ENCODE results near the gene SORCS1.

Gene SORCS1

GRCh38 chr10:106900016-106900652 is 264.4 kb downstream of the SORCS1 start:
- Histone ChIP-seq H3K9me3 (ENCODE audit: control insufficient read depth, insufficient read depth, low read depth, low read length) (no peaks in the 10 kb centered on the region), H3K4me3 (ENCODE audit: low read depth, low read length) (no peak overlapping the region), H3K36me3 (ENCODE audit: control insufficient read depth in 2 of 2, insufficient read depth in 1 of 2, low read length in 2 of 2) (no peaks in the 10 kb centered on the region), H3K4me1 (ENCODE audit: control insufficient read depth, insufficient read depth, low read length) (no peaks in the 10 kb centered on the region), H3K27ac (ENCODE audit: extremely low read depth, low read depth, low read length) (no peak overlapping the region)
- TF ChIP-seq ZNF169 (tag by site-specific recombination; IDR thresholded peaks at IDR 0.05) (no peak), REPIN1 (tag by site-specific recombination; IDR thresholded peaks at IDR 0.05; ENCODE audit: low read depth) (no peak), ZFHX2 (tag by site-specific recombination; conservative IDR thresholded peaks at IDR 0.05) (no peak), ZNF501 (tag by site-specific recombination; IDR thresholded peaks at IDR 0.05) (no peak), SCRT1 (tag by site-specific recombination; IDR thresholded peaks at IDR 0.05; ENCODE audit: borderline replicate concordance) (no peak), ZNF776 (tag by site-specific recombination; IDR thresholded peaks at IDR 0.05; ENCODE audit: borderline replicate concordance) (no peak), ZNF701 (tag by site-specific recombination; IDR thresholded peaks at IDR 0.05) (no peak), ZNF639 (tag by site-specific recombination; IDR thresholded peaks at IDR 0.05) (no peak), ZNF843 (tag by site-specific recombination; IDR thresholded peaks at IDR 0.05) (no peak), ZNF148 (tag by site-specific recombination; IDR thresholded peaks at IDR 0.05; ENCODE audit: borderline replicate concordance) (no peak), ZNF473 (tag by site-specific recombination; IDR thresholded peaks at IDR 0.05) (no peak), ZBTB20 (tag by site-specific recombination; IDR thresholded peaks at IDR 0.05) (no peak), ZNF768 (tag by site-specific recombination; IDR thresholded peaks at IDR 0.05) (no peak), ZNF221 (tag by site-specific recombination; IDR thresholded peaks at IDR 0.05; ENCODE audit: borderline replicate concordance) (no peak), HOXA7 (CRISPR knock-in tag; IDR thresholded peaks at IDR 0.05; ENCODE audit: borderline replicate concordance) (no peak), ZNF692 (tag by site-specific recombination; IDR thresholded peaks at IDR 0.05) (no peak)
- CTCF ChIA-PET, result no interaction called here
- POLR2A ChIA-PET, result no interaction called here

- ChIA-PET CTCF (interaction anchor here (0.7 kb wide), 1 partner anchor 109 kb away, joined by 3 read pairs; no protein-coding TSS in a partner anchor), POLR2A (no interaction called here)
- Histone ChIP-seq H3K4me3 (ENCODE audit: low read depth, low read length) (no peak overlapping the region), H3K36me3 (ENCODE audit: control insufficient read depth in 2 of 2, insufficient read depth in 1 of 2, low read length in 2 of 2) (no peaks in the 10 kb centered on the region), H3K4me1 (ENCODE audit: control insufficient read depth, insufficient read depth, low read length) (no peaks in the 10 kb centered on the region), H3K9me3 (ENCODE audit: control insufficient read depth, insufficient read depth, low read depth, low read length) (no peaks in the 10 kb centered on the region), H3K27ac (ENCODE audit: extremely low read depth, low read depth, low read length) (no peak overlapping the region)
- TF ChIP-seq WT1 (tag by site-specific recombination; IDR thresholded peaks at IDR 0.05) (no peak), ZNF148 (tag by site-specific recombination; IDR thresholded peaks at IDR 0.05; ENCODE audit: borderline replicate concordance) (no peak), ZNF677 (tag by site-specific recombination; IDR thresholded peaks at IDR 0.05) (no peak), OVOL3 (tag by site-specific recombination; IDR thresholded peaks at IDR 0.05) (no peak), ZNF266 (tag by site-specific recombination; IDR thresholded peaks at IDR 0.05; ENCODE audit: low read depth) (no peak), ZNF555 (tag by site-specific recombination; conservative IDR thresholded peaks at IDR 0.05) (no peak), KLF9 (tag by site-specific recombination; IDR thresholded peaks at IDR 0.05; ENCODE audit: low read depth) (no peak), ZNF580 (tag by site-specific recombination; IDR thresholded peaks at IDR 0.05) (no peak), ELK4 (IDR thresholded peaks at IDR 0.05; ENCODE audit: borderline replicate concordance, low read depth, low read length) (no peak)
These were observed 266.1 kb downstream of the SORCS1 start for GRCh38 chr10:106898446-106898845.

All from HEK293 (cell line).